HG03095 (cell line): ENCODE data around the gene ACAN.

Experiments used
- ATAC-seq: cut with Tn5 transposase; IDR thresholded peaks from one replicate; pipeline ENCODE4 v1.9.1; 2021; ENCODE audit warnings: moderate library complexity; ENCODE audit not compliant: unreplicated experiment

ACAN gene

DNA sequence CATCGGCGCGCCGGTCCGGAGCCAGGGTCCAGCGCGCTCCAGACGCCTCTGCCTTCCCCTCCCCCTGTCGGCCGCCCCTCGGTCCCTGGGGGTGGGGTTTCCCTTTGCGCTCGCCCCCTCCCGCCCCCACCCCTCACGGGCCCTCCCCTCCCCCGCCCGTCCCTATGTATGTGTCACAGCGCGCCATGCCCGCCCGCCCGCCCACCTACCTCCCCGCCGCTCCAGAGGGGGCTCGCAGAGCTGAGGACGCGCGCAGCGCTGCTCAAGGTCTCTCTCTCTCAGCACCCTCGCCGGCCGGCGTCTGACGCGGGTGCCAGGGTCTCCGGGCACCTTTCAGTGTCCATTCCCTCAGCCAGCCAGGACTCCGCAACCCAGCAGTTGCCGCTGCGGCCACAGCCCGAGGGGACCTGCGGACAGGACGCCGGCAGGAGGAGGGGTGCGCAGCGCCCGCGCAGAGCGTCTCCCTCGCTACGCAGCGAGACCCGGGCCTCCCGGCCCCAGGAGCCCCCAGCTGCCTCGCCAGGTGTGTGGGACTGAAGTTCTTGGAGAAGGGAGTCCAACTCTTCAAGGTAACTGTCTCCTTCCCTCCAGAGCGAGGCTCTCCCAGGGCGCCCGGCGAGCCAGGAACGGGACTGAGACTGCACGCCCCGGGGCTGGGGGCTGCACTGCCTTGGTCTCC, at the start of gene ACAN:
Gene ACAN (plus strand): TSS at position 196 of the 679 bp plus-strand sequence. CDS start 32,771 bp downstream, outside the sequence.
- ATAC-seq, result no peak

DNA sequence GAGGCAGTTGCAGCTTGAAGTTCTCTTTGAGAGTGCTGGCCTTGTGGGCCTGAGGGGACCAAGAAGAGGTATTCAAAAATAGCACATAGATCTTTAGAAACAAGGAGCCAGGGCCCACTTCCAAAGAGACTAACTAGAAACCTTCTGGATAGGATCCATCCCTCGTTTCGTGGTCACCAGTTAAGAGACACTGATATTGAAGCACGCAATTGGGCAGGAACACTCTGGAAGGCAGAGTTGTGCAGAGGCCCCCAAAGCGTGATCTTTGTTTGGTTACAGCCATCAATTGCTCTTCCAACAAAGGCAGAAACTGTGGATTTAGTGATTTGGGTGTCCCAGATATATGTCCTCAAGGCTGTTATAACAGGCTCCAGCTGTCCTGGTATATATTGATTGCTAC, 46.7 kb upstream of the ACAN start:
- no peak for ATAC-seq

DNA sequence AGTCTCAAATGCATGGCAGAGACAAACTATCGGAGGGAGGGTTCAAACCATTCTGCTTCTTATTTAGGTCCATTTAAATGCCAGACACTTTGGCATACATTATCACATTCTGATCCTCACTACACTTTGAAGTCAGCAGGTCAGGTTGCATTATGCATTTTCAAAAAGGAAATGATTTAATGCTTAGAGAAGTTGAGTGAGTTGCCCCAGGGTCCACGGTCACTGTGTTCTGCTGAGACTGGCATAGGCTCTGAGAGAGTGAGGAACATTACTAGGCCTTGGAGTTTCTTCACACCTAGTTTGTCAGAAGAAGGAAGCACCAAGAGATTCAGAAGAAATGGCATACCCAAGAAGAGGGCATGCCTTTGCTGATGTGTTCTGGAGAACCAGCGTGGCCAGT, 46.3 kb upstream of the ACAN start:
- no peak for ATAC-seq

DNA sequence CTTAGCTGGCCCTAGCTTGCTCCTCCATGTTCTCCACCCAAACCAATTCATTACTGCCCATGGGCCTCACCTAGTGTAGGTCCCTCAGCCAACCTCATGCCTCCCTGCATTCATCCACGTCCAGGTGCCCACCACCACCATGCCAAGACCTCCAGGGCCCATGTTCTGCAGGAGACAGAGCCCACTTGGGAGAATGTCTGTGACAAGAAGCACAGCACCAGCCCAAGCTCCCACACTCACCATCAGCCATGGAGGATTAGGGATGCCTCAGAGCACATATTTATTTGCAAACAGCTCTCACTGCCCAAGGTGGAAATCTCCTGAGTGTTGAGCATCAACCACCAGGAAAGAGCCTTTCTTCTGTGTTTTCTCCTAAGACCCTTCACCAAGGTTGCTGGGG, 43.4 kb upstream of the ACAN start:
- ATAC-seq, result no peak

DNA sequence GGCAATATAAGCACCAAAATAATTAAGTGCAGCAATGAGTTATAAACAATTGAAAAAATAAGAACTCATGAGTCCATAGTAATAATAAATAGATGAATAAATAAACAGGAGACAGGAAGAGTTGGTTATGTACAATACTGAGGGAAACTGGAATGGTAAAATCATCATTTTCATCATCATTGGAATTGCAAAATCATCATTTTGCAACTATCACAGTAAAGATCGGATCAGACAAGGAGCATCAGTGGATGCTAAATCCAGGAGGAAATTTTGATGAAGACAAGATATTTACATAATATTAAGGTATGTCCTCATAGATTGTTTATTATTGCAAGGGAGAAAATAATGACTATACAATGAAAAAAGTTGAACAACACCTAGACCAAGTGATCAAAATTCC, 38.8 kb upstream of the ACAN start:
- ATAC-seq, result no peak

DNA sequence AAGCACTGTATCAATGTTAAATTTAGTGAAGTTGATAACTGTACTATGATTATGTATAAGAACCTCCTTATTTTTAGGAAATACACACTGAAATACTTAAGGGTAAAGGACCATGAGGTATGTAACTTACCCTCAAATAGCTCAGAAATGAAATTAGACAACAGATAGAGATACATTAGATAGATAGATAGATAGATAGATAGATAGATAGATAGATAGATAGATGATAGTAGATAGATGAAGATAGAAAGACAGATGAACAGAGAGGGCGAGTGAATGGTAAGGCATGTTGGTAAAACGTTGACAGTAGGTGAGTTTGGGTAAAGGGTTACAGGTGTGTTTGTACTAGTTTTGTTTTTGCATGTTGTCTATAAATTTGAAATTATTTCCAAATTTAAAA, 38.0 kb upstream of the ACAN start:
- ATAC-seq, result no peak

DNA sequence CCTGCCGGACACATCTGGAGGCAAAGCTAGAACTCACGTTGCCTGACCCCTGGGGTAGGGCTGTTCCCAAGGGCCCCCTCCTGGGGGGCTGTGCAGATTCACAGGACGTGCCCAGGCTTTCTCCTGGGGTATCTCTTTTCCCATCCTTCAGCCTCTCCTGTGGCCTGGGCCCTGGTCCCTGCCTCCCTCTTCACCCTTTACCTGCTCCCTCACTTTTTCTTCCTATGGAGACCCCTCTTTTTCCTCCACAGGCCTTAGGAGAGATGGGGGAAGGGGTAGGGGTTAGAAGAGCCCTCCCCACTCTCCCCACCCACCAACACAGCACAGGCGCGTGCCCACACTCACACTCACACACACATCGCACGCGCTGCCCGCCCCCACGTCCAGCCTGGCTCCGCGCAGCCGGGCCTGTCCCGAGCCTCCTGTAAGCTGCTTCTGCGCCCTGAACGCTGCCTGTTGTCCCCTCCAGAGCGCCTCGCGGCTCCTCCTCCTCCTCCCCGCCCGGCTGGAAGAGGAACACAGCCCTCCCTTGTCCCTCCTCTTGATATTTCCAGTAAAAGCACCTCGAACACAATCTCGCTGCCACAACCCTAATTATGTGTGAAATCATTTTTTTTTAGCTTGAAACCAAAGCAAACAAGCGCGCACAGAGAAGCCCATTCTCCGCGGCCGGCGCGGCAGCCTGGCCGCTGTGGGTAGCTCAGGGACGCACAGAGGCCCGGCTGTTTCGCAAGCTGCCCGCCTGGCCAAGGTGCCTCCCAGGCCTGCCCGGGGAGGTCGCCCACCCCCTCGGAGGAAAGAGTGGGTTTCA, 33.9 kb upstream of the ACAN start:
- no peak for ATAC-seq

DNA sequence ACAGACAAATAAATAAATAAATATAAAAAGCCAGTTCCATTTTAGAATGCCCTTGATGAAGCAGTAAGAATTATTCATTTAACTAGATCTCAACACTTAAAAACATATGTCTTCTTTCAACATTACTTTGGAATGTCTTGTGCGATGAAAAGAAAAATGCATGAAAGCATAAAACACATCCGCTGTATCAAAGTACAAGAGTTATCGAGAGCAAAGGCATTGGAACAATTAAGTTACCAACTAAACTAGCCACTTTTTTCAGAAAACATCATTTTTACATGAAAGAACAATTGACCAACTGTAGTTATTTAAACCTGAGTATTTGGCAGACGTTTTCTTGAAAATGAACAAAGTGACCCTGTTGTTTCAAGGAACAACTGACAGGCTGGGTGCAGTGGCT, 27.5 kb upstream of the ACAN start:
- no peak for ATAC-seq

DNA sequence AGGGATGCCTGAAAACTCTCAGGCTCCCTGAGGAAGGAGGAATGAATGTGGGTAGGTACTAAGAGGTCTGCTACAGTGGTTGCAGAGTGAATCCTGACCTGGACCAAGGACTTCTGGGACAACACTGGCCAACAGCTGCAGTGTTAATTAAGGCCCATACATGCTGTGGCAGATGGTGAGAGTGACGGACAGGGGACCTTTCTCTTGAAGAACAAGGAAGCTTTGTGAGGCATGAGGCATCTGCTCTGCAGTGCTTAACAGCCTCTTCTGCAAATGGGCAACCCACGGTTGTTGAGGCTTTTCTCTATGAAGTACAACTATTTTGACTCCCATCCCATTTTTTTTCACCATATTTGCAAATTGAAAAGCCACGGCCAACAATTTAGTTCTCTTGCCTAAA, 26.6 kb upstream of the ACAN start:
- ATAC-seq, result no peak

DNA sequence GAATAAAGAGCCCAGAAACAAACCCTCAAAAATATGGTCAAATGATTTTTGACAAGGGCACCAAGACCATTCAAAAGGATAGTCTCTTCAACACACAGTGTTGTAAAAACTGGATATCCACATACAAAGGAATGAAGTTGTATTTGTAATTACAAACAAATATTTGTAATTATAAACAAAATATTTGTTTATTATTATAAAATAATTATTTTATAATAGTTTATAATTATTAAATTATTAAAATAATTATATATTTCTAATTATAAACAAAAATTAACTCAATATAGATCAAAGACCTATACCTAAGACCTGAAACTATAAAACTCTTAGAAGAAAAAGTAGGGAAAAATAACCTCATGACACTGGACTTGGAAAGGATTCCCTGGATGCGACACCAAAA, 23.3 kb upstream of the ACAN start:
- ATAC-seq, result no peak

DNA sequence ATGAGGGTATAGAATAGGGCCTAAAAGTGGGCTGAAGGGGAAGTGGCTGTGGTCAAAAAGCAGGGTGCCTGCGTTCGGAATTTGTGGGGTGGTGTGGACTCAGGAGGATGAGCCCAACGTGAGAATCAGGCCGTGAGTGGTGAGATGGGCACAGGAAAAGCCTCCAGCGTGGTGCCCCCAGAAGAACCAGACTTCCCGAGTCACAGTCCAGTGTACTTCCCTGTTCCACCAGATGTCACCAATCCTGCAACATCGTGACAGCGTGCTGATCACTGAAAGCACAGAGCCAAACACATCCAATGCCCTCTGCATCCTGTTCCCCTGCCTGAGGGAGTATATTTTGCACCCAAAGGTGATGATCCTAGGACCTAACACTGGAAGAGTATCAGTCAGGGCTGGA, 20.8 kb upstream of the ACAN start:
- no peak for ATAC-seq

DNA sequence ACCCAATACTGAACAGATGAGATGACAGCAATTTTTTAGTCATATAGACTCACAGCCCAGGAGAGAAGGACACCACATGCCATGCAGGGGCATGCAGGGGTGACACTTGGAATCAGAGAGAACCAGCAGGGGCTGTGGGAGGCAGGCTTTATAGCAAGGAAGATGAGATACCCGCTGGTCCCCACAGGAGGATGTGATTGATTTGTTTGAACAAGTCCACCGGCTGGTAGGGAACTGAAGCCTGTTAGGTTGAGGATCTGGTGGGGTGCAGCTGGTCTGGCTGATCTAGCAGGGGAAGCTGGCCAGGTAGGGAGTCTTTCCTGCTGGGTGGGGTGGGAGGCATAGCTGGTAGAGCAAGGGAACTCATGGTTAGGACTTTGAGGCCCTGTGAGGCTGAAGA, 18.0 kb upstream of the ACAN start:
- ATAC-seq, result no peak

DNA sequence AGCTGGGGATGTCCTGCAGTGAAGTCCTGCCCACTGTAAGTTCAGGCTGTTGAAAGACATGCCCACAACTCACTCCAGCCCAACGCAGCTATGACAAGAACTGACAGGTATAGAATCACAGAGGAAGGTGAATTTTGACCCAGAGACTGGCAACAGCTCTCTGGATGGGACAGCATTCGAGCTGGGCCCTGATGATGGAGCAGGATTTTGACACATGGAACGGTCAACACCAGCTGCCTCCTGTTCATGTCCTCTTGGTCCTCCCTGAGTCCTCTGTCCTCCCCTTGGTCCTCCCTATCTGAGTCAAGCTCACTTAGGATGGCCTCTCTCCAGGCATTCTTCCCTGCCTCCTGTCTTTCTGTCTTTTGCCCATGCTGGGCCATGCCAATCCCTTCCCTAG, 15.2 kb upstream of the ACAN start:
- no peak for ATAC-seq

DNA sequence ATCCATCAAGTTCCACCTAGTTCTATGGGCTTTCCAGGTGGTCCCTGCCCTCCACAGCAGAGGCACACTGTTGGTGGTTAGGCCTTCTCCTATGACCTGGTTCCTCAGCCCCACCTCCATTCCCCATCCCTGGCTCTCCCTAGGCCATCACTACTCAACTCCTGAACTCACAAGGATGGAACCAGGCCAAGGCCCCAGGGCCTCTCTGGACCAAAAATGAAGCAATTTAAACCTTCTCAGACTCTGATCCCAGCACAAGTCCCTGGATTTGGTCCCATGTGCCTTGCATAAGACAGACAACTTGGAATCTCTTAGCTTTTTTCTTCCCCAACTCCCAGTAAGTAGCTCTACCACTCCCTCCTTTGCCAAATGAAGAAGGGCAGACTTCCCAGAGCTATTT, 14.4 kb upstream of the ACAN start:
- ATAC-seq, result no peak

DNA sequence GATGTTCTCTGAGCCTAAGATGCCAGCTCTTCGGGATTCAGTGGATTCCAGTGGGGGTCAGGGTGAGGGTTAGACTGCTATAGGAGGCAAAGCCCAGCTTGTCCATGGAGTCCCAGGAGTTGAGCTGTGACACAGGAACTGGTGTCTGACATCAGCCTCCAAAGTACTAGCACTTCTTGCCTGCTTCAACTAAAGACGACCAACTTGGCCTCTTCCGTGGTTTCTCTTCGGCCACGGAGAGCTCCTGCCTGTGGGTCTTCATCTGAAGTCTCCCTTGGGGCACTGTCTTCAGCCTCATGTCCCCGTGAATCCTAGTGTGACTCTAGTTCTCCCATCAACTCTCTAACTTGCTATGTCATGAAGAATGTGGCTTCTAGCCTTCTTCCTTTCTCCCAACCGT, 12.8 kb upstream of the ACAN start:
- ATAC-seq, result no peak

DNA sequence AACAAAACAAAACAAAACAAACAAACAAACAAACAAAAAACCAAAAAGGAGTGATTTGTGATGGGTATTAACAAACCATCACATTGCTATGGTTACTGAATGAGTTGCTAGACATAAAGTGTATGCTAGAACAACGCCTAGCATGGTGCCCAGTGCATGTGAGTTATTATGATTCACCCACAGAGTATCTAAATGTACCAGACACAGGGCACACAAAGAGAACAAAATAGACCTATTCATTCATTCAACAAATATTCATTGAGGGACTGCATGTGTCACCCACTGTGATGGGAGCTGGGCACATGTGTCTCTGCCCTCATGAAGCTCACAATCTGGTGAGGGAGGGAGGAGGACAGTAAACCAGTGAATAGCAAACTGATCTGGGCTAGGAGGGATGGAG, 11.6 kb upstream of the ACAN start:
- ATAC-seq, result no peak

DNA sequence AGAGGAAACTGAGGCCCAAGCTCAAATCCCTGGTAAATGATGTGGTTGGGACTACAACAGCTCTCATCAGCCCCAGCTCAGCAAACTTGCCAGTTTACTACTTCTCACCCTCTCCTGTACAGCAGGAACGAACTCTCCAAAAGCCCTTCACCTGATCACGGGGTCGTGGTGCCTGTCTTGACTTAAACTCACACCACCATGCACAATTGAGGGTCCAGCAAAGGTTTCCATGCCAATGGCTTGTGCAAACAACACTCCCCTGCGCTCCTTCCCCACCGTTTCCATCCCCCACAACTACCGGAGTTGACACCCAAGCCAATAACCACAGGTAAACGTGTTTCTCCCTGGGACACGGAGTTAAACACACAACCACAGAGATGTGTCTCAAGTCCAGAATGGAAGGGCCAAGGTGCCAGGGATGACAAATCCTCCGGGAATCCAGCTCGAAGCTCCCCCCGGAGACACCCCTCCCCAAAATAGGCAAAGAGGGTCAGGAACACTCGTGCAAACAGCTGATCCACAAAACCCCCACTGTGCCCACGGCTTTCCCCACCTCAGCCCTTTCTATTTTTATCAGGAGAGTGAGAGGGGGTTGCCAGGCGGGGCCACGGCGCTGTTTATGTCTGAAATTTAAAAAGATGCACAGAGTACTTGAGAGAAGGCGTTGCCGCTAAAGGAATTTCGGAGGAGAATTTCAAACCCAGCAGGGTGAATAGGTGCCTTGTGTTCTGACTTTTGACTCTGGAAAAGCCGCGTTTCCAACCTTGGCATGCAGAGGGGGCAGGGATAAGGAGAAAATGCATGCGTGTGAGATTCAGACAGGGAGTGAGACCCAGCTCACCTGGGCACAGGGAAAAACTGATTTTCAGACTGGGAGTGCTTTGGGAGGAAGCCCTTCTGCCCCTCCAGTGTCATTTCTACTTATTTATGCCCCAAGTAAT, 10.6 kb upstream of the ACAN start:
- no peak for ATAC-seq

DNA sequence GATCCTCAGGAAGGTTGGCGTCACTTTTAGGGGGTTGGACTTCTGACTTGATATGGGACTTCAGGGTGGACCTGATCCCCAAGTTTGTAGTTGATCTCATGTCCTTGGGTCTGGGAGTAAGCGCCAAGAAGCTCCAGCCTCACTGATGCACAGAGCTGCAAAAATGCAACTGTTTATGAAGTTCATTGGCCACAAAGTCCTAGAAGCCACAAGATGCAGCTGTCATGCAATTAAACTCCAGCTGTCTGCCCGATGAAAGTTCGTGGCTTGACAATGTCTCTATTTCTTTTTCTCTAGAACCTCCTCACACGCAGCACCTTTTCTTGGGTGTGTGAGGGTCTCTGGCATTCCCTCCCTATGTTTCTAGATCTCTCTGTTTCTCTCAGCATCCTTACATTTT, 9.2 kb upstream of the ACAN start:
- ATAC-seq, result no peak

DNA sequence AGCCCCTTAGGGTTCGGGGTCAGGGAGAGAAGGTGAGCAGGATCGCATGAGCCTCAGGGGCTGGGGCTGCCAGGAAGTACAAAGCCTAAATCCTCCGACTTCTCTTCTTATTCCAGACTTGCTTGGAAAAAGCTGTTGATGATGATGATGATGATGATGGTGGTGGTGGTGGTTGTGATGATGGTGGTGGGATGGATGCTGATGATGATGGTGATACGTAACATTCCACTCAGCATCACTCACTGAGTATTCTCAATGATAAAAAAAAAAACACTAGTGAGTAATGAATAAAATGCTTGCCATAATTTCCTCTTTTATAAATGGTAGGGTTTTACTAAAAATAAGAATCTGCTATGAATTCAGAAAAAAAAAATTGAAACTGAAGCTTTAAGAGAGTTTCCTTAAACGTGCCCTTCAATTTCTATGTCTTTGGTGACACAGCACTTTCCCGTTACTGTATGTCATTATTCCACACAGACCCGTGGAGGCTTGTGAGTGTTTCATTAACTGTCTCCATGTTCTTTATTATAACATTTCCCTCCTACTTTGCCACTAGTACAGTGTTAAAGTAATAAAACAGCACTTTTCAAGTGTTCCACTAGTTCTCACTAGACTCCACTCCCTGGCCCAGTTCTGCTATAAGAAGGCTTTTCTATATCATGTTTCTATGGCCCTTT, 5.4 kb upstream of the ACAN start:
- no peak for ATAC-seq

DNA sequence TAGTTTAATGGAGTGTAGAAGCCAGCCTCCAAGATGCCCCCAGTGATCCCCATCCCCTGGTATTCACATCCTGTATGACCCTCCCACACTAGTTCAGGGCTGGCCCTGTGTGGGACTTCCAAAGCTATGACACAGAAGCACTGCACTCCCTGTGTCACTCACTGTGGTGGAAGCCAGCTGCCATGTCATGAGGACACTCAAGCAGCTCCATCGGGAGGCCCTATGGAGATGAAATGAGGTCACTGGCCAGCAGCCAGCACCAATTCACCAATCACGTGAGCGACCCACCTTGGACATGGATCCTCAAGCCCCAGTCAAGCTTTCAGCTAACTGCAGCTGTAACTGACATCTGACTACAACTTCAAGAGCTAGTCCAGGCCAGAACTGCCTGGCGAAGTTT, 3.9 kb upstream of the ACAN start:
- no peak for ATAC-seq

DNA sequence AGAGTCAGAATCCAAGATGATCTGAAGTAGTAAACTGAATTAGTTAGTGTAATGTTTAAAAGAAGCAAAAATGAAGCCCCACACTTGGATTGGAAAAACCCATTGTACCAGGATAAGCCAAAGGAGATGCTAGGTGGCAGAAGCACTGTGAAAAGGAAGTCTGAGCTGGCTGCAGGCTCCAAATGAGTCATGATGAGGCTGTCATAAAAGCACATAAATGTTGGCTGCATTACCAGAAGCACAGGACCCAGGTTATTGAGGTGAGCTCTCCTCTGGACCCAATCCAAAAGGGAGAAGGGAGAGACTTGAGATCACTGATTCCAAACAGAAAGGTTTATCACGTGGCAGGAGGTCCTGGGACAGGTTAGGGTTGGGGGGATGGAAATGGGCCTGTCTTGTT, 3.2 kb upstream of the ACAN start:
- no peak for ATAC-seq
